Kidney epithelial cell (primary cell): ENCODE measurements around the gene PCDHGB7. TPM values are rescaled to one million over a fixed set of nuclear protein-coding genes. Genes with fewer than 3 reads are reported as not detected.
A peak's percentile ranks its signal among the peaks of the same experiment; 100 is the strongest.
"Not testable (repeated sequence)": the region's sequence is repeated elsewhere in the genome, so short reads cannot be mapped to it uniquely, and the experiment has no call there.

Experiments
- DNase-seq: peaks from one replicate; pipeline ENCODE4 v3.0.0-alpha.2; 2010; ENCODE audit warnings: low read depth
- H3K27me3 ChIP-seq: 2 replicates; pipeline ENCODE4 v1.6.0; 2011; ENCODE audit warnings: low read length; ENCODE audit not compliant: control insufficient read depth, insufficient read depth
- H3K36me3 ChIP-seq: 2 replicates; pipeline ENCODE4 v1.5.1; 2011; ENCODE audit warnings: low read length; ENCODE audit not compliant: control insufficient read depth, insufficient read depth
- H3K4me3 ChIP-seq: 2 replicates; pipeline ENCODE4 v1.5.1; 2011; ENCODE audit warnings: low read depth, mild to moderate bottlenecking, control low read depth, low read length
- CTCF ChIP-seq: IDR thresholded peaks from 2 replicates; pipeline ENCODE4 v1.5.1; 2011; ENCODE audit warnings: mild to moderate bottlenecking, moderate library complexity, low read length, control low read depth, inconsistent platforms; ENCODE audit not compliant: insufficient read depth, poor library complexity, severe bottlenecking
- total RNA-seq: library from RNA; depleted of rRNA; stranded (reverse); fragments of >200 nt; gene quantifications from 2 replicates; pipeline ENCODE4 v1.2.3, GENCODE V29; 2015

PCDHGB7 gene
- total RNA-seq, 1 donor from 2014 or later, result 14.1 TPM

GRCh38 chr5:141430332-141431113, 13.0 kb downstream of the PCDHGB7 start, which contains the start of gene PCDHGA12:
PCDHGA12 (plus strand) TSS chr5:141430507; CDS start chr5:141430760, 253 bp downstream.
- DNase-seq, result no peak

GRCh38 chr5:141431286-141431685, 13.8 kb downstream of the PCDHGB7 start:
- peaks cover 8% of the 10 kb centered on the region for H3K27me3 ChIP-seq
- no peak overlapping the region for H3K4me3 ChIP-seq
- H3K36me3 ChIP-seq, result no peaks in the 10 kb centered on the region
- no peak for DNase-seq
- TF ChIP-seq CTCF, result no peak

More at GRCh38 chr5:141430332-141431113, 13.0 kb downstream of the PCDHGB7 start, which contains the start of gene PCDHGA12:
- Histone ChIP-seq H3K27me3 (peaks cover 8% of the 10 kb centered on the region), H3K4me3 (no peak within 1 kb of the TSS), H3K36me3 (no peaks in the 10 kb centered on the region)
- TF ChIP-seq CTCF, result peak; percentile 35

- not testable (repeated sequence) for DNase-seq, H3K4me3 ChIP-seq, H3K27me3 ChIP-seq, H3K36me3 ChIP-seq
These were observed 14.8 kb downstream of the PCDHGB7 start for GRCh38 chr5:141432308-141432707.

GRCh38 chr5:141432726-141433125, 15.2 kb downstream of the PCDHGB7 start:
- DNase-seq, H3K27me3 ChIP-seq, H3K4me3 ChIP-seq, H3K36me3 ChIP-seq: not testable (repeated sequence)

GRCh38 chr5:141434006-141434405, 16.5 kb downstream of the PCDHGB7 start:
- Histone ChIP-seq H3K27me3 (peaks cover 8% of the 10 kb centered on the region), H3K36me3 (no peaks in the 10 kb centered on the region), H3K4me3 (no peak overlapping the region)
- no peak for DNase-seq
- TF ChIP-seq CTCF, result no peak

- H3K4me3 ChIP-seq, result no peak overlapping the region
- TF ChIP-seq CTCF, result no peak
- no peaks in the 10 kb centered on the region for H3K36me3 ChIP-seq
- DNase-seq, result no peak
- H3K27me3 ChIP-seq, result no peaks in the 10 kb centered on the region
These were observed 19.7 kb downstream of the PCDHGB7 start for GRCh38 chr5:141437221-141437620.
